Measurements from ENCODE around the gene LCP2.
"Not testable (repeated sequence)": the region's sequence is repeated elsewhere in the genome, so short reads cannot be mapped to it uniquely, and the experiment has no call there.

Gene LCP2

GRCh38 chr5:170245436-170245835 is 52.1 kb downstream of the LCP2 start:
- not testable (repeated sequence) for DNase-seq

- DNase-seq: no peak
Measured at GRCh38 chr5:170238456-170239196, 59.0 kb downstream of the LCP2 start.

GRCh38 chr5:170235876-170236864 is 61.4 kb downstream of the LCP2 start:
- DNase-seq: no peak

- DNase-seq: no peak
Measured at GRCh38 chr5:170233358-170233892, 64.2 kb downstream of the LCP2 start.

- DNase-seq: no peak
Measured at GRCh38 chr5:170232786-170233185, 64.8 kb downstream of the LCP2 start, which contains the start of gene C5orf58. C5orf58 (plus strand) TSS chr5:170232985; CDS start chr5:170234977, 1,992 bp downstream.

- DNase-seq: no peak
Measured at GRCh38 chr5:170228762-170229435, 68.7 kb downstream of the LCP2 start.

GRCh38 chr5:170226661-170227060 is 70.9 kb downstream of the LCP2 start:
- DNase-seq: no peak

- no peak for DNase-seq
Measured at GRCh38 chr5:170226129-170226615, 71.4 kb downstream of the LCP2 start.

GRCh38 chr5:170225326-170226128 is 72.0 kb downstream of the LCP2 start:
- DNase-seq: peak; percentile 57

- no peak for DNase-seq
Measured at GRCh38 chr5:170223906-170224305, 73.7 kb downstream of the LCP2 start.

GRCh38 chr5:170223360-170223759 is 74.2 kb downstream of the LCP2 start:
- DNase-seq: no peak

- no peak for DNase-seq
Measured at GRCh38 chr5:170221327-170221741, 76.2 kb downstream of the LCP2 start.

- DNase-seq: no peak
Measured at GRCh38 chr5:170220191-170220590, 77.4 kb downstream of the LCP2 start.

GRCh38 chr5:170219615-170220014 is 78.0 kb downstream of the LCP2 start:
- DNase-seq: no peak

GRCh38 chr5:170218726-170219125 is 78.9 kb downstream of the LCP2 start:
- DNase-seq: no peak

GRCh38 chr5:170217831-170218230 is 79.7 kb downstream of the LCP2 start:
- no peak for DNase-seq

GRCh38 chr5:170216257-170216864 is 81.2 kb downstream of the LCP2 start:
- no peak for DNase-seq

- DNase-seq: no peak
Measured at GRCh38 chr5:170211575-170212334, 85.8 kb downstream of the LCP2 start.

GRCh38 chr5:170206958-170207357 is 90.6 kb downstream of the LCP2 start:
- DNase-seq: no peak

- no peak for DNase-seq
Measured at GRCh38 chr5:170206216-170206615, 91.4 kb downstream of the LCP2 start.

GRCh38 chr5:170204202-170204601 is 93.4 kb downstream of the LCP2 start:
- DNase-seq: no peak
